Activated CD4-positive, alpha-beta T cell treated with anti-CD3 and anti-CD28 coated beads for 36 hours (primary cell): Measurements from ENCODE around the gene ZNF768. TPM values are rescaled to one million over a fixed set of nuclear protein-coding genes. Genes with fewer than 3 reads are reported as not detected.

ENCODE experiments used
- ATAC-seq: fragments of 200-7000 bp; cut with Tn5 transposase; one replicate; pipeline ENCODE4 v1.10.0; 2021; ENCODE audit warnings: mild to moderate bottlenecking, moderate library complexity
- CTCF ChIA-PET: fragments of 350-600 bp; sonication (Branson Sonifier 250); formaldehyde crosslinking; loops from one replicate; lab custom pipeline; 2021; ENCODE audit warnings: antibody characterized with exemption; lab: Charles Lee
- POLR2A ChIA-PET: fragments of 350-600 bp; sonication (Branson Sonifier 250); formaldehyde crosslinking; loops from one replicate; lab custom pipeline; 2021; ENCODE audit warnings: antibody characterized with exemption, inconsistent platforms; lab: Charles Lee
- DNase-seq: peaks from one replicate; pipeline ENCODE4 v3.0.0-alpha.2; 2020
- H3K27ac Mint-ChIP-seq: one replicate; pipeline ENCODE4 v1.8.0; 2021; ENCODE audit warnings: mixed read lengths
- H3K27me3 Mint-ChIP-seq: one replicate; pipeline ENCODE4 v1.8.0; 2021; ENCODE audit warnings: mixed read lengths
- H3K36me3 Mint-ChIP-seq: one replicate; pipeline ENCODE4 v1.8.0; 2021; ENCODE audit warnings: low read depth, mixed read lengths
- H3K4me1 Mint-ChIP-seq: one replicate; pipeline ENCODE4 v1.8.0; 2021; ENCODE audit warnings: mixed read lengths
- H3K4me3 Mint-ChIP-seq: one replicate; pipeline ENCODE4 v1.8.0; 2021; ENCODE audit warnings: mild to moderate bottlenecking, moderate library complexity, mixed read lengths
- H3K9me3 Mint-ChIP-seq: one replicate; pipeline ENCODE4 v1.8.0; 2021; ENCODE audit warnings: low read depth, mixed read lengths
- intact Hi-C, 2 experiments: fragments of 100-400 bp; cut with DNase I in 1 of 2; cut with micrococcal nuclease in 1 of 2; formaldehyde crosslinking; loops; one replicate each; pipeline versions ENCODE4 v1.14.2 to v1.15.1; 2022 to 2024; cut with DNase I, micrococcal nuclease
- total RNA-seq, 2 experiments: library from RNA; stranded (reverse); gene quantifications; one replicate each; pipeline ENCODE4 v1.2.3, GENCODE V29; 2021

Gene ZNF768
- total RNA-seq, 2 experiments from 2014 or later = 8.9 to 11.1 TPM

DNA sequence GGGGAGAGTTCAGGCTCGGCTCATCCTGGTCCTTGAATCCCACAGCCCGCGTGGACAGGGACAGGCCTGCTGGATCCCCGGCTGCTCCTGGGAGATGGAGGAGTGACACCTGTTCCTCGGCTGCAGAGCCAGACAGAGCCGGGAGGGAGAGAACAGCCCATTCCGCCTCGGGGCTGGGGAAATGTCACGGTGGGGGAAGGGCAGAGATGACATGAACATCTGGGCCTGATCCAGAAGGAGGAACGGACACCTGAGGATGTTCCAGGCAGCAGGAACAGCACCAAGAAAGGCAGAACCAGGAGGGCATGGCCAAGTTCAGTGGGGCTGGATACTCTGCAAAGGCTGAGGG lies 29.7 kb upstream of the ZNF768 start:
- intact Hi-C loops = loop anchor here (5.0 to 10.0 kb wide), 2 partner anchors 141 to 461 kb away; partner anchors contain the start of genes SRCAP (in 1 of the 2), TBX6 (in 1 of the 2) and YPEL3 (in 1 of the 2)
- H3K36me3 Mint-ChIP-seq = peaks cover 33% of the 10 kb centered on the region

GRCh38 chr16:30555315-30556124 lies 29.2 kb upstream of the ZNF768 start:
- no peaks in the 10 kb centered on the region for H3K27me3 Mint-ChIP-seq
- CTCF ChIA-PET = interaction anchor here (1.1 kb wide), 1 partner anchor 21 kb away, joined by 5 read pairs; the partner anchor contains the start of gene ZNF747
- H3K4me3 Mint-ChIP-seq = peak overlapping the region; percentile 85
- POLR2A ChIA-PET = no interaction called here
- intact Hi-C loops = loop anchor here (5.0 to 10.0 kb wide), 2 partner anchors 142 to 461 kb away; partner anchors contain the start of genes SRCAP (in 1 of the 2), TBX6 (in 1 of the 2) and YPEL3 (in 1 of the 2)
- ATAC-seq (no peak), DNase-seq (no peak)
- peaks cover 33% of the 10 kb centered on the region for H3K36me3 Mint-ChIP-seq
- H3K9me3 Mint-ChIP-seq = no peaks in the 10 kb centered on the region
- peaks cover 58% of the 10 kb centered on the region for H3K4me1 Mint-ChIP-seq
- H3K27ac Mint-ChIP-seq = peak overlapping the region; percentile 42

More for the DNA sequence above, 29.7 kb upstream of the ZNF768 start:
- ATAC-seq = no peak
- no peak for DNase-seq
- POLR2A ChIA-PET = no interaction called here
- CTCF ChIA-PET = interaction anchor here (2.9 to 3.1 kb wide), 2 partner anchors 21 to 126 kb away, joined by 14 to 22 read pairs; partner anchors contain the start of genes DCTPP1 and ZNF747
- Mint-ChIP-seq H3K27me3 (no peaks in the 10 kb centered on the region), H3K4me3 (peak overlapping the region; percentile 85), H3K9me3 (no peaks in the 10 kb centered on the region), H3K27ac (peak overlapping the region; percentile 17), H3K4me1 (peaks cover 56% of the 10 kb centered on the region)

- CTCF ChIA-PET = interaction anchor here (1.1 to 1.2 kb wide), 2 partner anchors 20 to 125 kb away, joined by 3 to 5 read pairs; partner anchors contain the start of genes DCTPP1 and ZNF747
- intact Hi-C loops = loop anchor here (5.0 to 10.0 kb wide), 2 partner anchors 143 to 460 kb away; partner anchors contain the start of genes SRCAP (in 1 of the 2), TBX6 (in 1 of the 2) and YPEL3 (in 1 of the 2)
These were observed 28.4 kb upstream of the ZNF768 start for GRCh38 chr16:30554557-30555314.

DNA sequence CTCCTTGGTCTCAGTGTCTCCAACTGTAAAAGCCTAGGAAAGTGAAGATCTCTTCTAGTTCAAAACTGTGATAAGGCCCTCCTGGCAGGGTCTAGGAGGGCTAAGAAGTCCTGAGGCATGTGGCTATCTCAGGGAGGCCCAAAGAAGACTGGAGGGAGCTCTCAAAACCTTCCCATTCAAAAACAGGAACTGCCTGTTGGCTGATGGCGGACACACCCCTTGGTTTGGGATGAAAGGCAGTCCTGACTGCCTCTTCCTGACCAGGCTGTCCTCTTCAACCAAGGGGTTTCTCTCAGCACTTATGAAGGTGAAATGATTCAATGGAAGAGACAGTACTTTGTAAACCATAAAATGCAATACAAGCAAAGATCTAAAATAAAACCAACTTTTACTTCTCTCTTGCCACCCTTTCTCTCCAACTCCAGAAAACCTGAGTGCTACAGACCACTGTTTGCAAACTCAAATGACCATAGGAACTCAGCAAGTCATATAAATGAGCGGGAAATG lies 27.1 kb upstream of the ZNF768 start:
- intact Hi-C loops = loop anchor here in 1 of 2 experiments (10.0 kb wide), 1 partner anchor 459 kb away; the partner anchor contains the start of genes TBX6 and YPEL3
- Mint-ChIP-seq H3K27me3 (no peaks in the 10 kb centered on the region), H3K27ac (peak overlapping the region; percentile 91), H3K9me3 (no peaks in the 10 kb centered on the region), H3K4me1 (peaks cover 61% of the 10 kb centered on the region), H3K36me3 (peaks cover 33% of the 10 kb centered on the region), H3K4me3 (no peak overlapping the region)
- ATAC-seq (no peak), DNase-seq (no peak)
- ChIA-PET POLR2A (interaction anchor here (0.6 kb wide), 2 partner anchors 12 to 29 kb away, joined by 3 read pairs; no protein-coding TSS in a partner anchor), CTCF (interaction anchor here (1.2 kb wide), 1 partner anchor 124 kb away, joined by 3 read pairs; the partner anchor contains the start of gene DCTPP1)

More at GRCh38 chr16:30554557-30555314, 28.4 kb upstream of the ZNF768 start:
- POLR2A ChIA-PET = interaction anchor here (0.5 kb wide), 2 partner anchors 87 to 95 kb away, joined by 3 to 4 read pairs; no protein-coding TSS in a partner anchor
- Mint-ChIP-seq H3K36me3 (peaks cover 33% of the 10 kb centered on the region), H3K27me3 (no peaks in the 10 kb centered on the region), H3K4me1 (peaks cover 60% of the 10 kb centered on the region), H3K27ac (no peak overlapping the region), H3K4me3 (no peak overlapping the region), H3K9me3 (no peaks in the 10 kb centered on the region)
- DNase-seq (no peak), ATAC-seq (no peak)

GRCh38 chr16:30552956-30553355 lies 26.6 kb upstream of the ZNF768 start:
- ChIA-PET CTCF (interaction anchor here (1.6 kb wide), 1 partner anchor 18 kb away, joined by 10 read pairs; the partner anchor contains the start of gene ZNF747), POLR2A (interaction anchor here (0.6 kb wide), 1 partner anchor 28 kb away, joined by 3 read pairs; no protein-coding TSS in a partner anchor)
- H3K4me3 Mint-ChIP-seq = no peak overlapping the region
- no peaks in the 10 kb centered on the region for H3K9me3 Mint-ChIP-seq
- no peak for ATAC-seq
- intact Hi-C loops = loop anchor here in 1 of 2 experiments (10.0 kb wide), 1 partner anchor 458 kb away; the partner anchor contains the start of genes TBX6 and YPEL3
- DNase-seq = no peak
- peaks cover 61% of the 10 kb centered on the region for H3K4me1 Mint-ChIP-seq
- H3K36me3 Mint-ChIP-seq = peaks cover 33% of the 10 kb centered on the region
- H3K27ac Mint-ChIP-seq = peak overlapping the region; percentile 91
- H3K27me3 Mint-ChIP-seq = no peaks in the 10 kb centered on the region

- Mint-ChIP-seq H3K9me3 (no peaks in the 10 kb centered on the region), H3K27me3 (no peaks in the 10 kb centered on the region), H3K27ac (peak overlapping the region; percentile 91), H3K4me3 (peak overlapping the region; percentile 59), H3K36me3 (peaks cover 33% of the 10 kb centered on the region), H3K4me1 (peaks cover 58% of the 10 kb centered on the region)
- DNase-seq (peak; percentile 75), ATAC-seq (peak; percentile 86)
- POLR2A ChIA-PET = interaction anchor here (0.7 to 1.0 kb wide), 3 partner anchors 16 to 118 kb away, joined by 3 to 7 read pairs (median 5); no protein-coding TSS in a partner anchor
- CTCF ChIA-PET = interaction anchor here (0.6 to 1.6 kb wide), 8 partner anchors 16 to 122 kb away, joined by 3 to 10 read pairs (median 4); partner anchors contain the start of genes DCTPP1 and ZNF747
- intact Hi-C loops = loop anchor here (2.0 to 10.0 kb wide), 2 partner anchors 17 to 457 kb away; partner anchors contain the start of genes TBX6 (in 1 of the 2), YPEL3 (in 1 of the 2) and ZNF747 (in 1 of the 2)
These were observed 25.4 kb upstream of the ZNF768 start for GRCh38 chr16:30551781-30552180.

DNA sequence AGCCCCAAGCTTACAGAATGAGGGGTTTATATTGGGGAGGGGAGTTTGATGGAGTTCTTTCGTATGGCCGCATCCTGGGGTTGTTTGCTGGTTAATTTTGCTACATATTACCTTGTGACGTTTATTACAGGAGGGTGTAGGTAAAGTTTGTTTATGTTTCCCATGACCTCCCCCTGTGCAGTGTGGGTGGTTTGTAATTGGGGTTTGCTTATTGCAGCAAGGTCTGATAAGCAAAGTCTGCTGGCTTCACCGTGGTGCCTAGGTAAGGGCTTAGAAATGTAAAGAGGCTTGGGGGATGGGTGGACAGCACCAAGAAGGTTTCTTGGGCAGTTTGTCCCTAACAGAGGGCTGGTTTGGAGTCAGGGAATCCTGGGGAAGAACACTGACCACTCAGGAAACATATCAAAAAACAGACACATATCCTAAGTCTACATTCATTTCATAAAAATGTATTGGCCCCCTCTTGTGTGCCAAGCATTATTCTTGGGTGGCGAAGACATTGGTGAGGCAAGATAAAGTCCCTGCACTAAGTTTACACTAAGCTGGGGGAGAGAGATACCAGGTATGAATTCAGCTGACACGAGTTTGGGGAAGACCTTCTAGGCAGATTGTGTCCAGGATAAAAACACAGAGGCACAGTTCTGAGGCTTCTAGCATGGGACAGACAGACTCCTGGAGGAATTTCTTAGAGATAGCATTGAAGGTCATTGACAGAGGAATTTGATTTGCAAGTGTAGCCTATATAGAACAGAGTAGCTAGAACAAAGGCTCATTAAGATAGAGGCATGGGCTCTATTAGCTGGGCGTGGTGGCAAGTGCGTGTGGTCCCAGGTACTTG lies 22.3 kb upstream of the ZNF768 start:
- intact Hi-C loops = no loop called here
- H3K4me3 Mint-ChIP-seq = no peak overlapping the region
- no peaks in the 10 kb centered on the region for H3K27me3 Mint-ChIP-seq
- DNase-seq (no peak), ATAC-seq (no peak)
- no peak overlapping the region for H3K27ac Mint-ChIP-seq
- H3K36me3 Mint-ChIP-seq = peaks cover 13% of the 10 kb centered on the region
- POLR2A ChIA-PET = no interaction called here
- CTCF ChIA-PET = interaction anchor here (0.8 kb wide), 1 partner anchor 13 kb away, joined by 3 read pairs; no protein-coding TSS in a partner anchor
- no peaks in the 10 kb centered on the region for H3K9me3 Mint-ChIP-seq
- H3K4me1 Mint-ChIP-seq = peaks cover 42% of the 10 kb centered on the region

- Mint-ChIP-seq H3K9me3 (no peaks in the 10 kb centered on the region), H3K36me3 (no peaks in the 10 kb centered on the region), H3K4me3 (no peak overlapping the region), H3K27me3 (no peaks in the 10 kb centered on the region), H3K27ac (no peak overlapping the region), H3K4me1 (peaks cover 19% of the 10 kb centered on the region)
- DNase-seq = no peak
- intact Hi-C loops = no loop called here
- no peak for ATAC-seq
- ChIA-PET CTCF (interaction anchor here (1.2 kb wide), 1 partner anchor 137 kb away, joined by 3 read pairs; no protein-coding TSS in a partner anchor), POLR2A (no interaction called here)
These were observed 19.7 kb upstream of the ZNF768 start for GRCh38 chr16:30546115-30546514.

DNA sequence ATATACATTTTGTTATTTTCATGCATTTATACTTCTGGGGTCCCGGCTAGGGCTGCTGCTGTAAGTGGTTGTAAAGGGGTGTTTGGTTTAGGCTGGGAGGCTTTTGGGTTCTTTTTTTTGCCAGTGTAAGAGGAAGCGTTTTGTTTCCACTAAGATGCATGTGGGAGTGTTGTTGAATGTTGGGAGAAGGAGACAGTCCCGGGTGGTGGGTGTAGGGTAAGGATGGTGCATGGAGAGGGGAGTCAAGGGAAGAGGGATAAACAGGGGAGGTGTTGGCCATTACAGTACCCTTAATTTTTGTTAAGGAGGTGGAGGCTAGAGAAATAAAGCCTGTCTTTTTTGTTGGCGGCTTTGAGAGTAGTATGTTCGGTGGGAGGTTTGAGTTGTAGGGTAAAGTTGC lies 16.7 kb upstream of the ZNF768 start:
- POLR2A ChIA-PET = no interaction called here
- intact Hi-C loops = no loop called here
- DNase-seq = no peak
- CTCF ChIA-PET = interaction anchor here (0.7 to 1.4 kb wide), 3 partner anchors 16 to 88 kb away, joined by 3 to 4 read pairs (median 3); no protein-coding TSS in a partner anchor
- no peak overlapping the region for H3K27ac Mint-ChIP-seq
- H3K9me3 Mint-ChIP-seq = no peaks in the 10 kb centered on the region
- ATAC-seq = no peak
- H3K4me1 Mint-ChIP-seq = no peaks in the 10 kb centered on the region
- H3K36me3 Mint-ChIP-seq = peaks cover 9% of the 10 kb centered on the region
- H3K4me3 Mint-ChIP-seq = no peak overlapping the region
- H3K27me3 Mint-ChIP-seq = no peaks in the 10 kb centered on the region
